Measurements from ENCODE around the gene CD7.

The CD7 gene

GRCh38 chr17:82300228-82300627 lies 17.2 kb downstream of the CD7 start:
- in situ Hi-C loops (cut with MboI; ENCODE audit: low sequenced_read_pairs): no loop called here

GRCh38 chr17:82299452-82299851 lies 18.0 kb downstream of the CD7 start:
- in situ Hi-C loops (cut with MboI; ENCODE audit: low sequenced_read_pairs): no loop called here

GRCh38 chr17:82298538-82299421 lies 18.6 kb downstream of the CD7 start:
- in situ Hi-C loops (cut with MboI; ENCODE audit: low sequenced_read_pairs): no loop called here

- in situ Hi-C loops (cut with MboI; ENCODE audit: low sequenced_read_pairs): no loop called here
Measured at GRCh38 chr17:82297714-82298537, 19.5 kb downstream of the CD7 start.

GRCh38 chr17:82297280-82297713 lies 20.1 kb downstream of the CD7 start:
- in situ Hi-C loops (cut with MboI; ENCODE audit: low sequenced_read_pairs): no loop called here

- in situ Hi-C loops (cut with MboI; ENCODE audit: low sequenced_read_pairs): no loop called here
Measured at GRCh38 chr17:82296511-82297279, 20.7 kb downstream of the CD7 start.

GRCh38 chr17:82295472-82295814 lies 22.0 kb downstream of the CD7 start:
- in situ Hi-C loops (cut with MboI; ENCODE audit: low sequenced_read_pairs): no loop called here

GRCh38 chr17:82294064-82294773 lies 23.2 kb downstream of the CD7 start:
- in situ Hi-C loops (cut with MboI; ENCODE audit: low sequenced_read_pairs): no loop called here

GRCh38 chr17:82292251-82293154 lies 24.9 kb downstream of the CD7 start:
- in situ Hi-C loops (cut with MboI; ENCODE audit: low sequenced_read_pairs): no loop called here

- in situ Hi-C loops (cut with MboI; ENCODE audit: low sequenced_read_pairs): no loop called here
Measured at GRCh38 chr17:82291582-82292250, 25.7 kb downstream of the CD7 start.

- in situ Hi-C loops (cut with MboI; ENCODE audit: low sequenced_read_pairs): no loop called here
Measured at GRCh38 chr17:82287868-82288801, 29.3 kb downstream of the CD7 start.

- in situ Hi-C loops (cut with MboI; ENCODE audit: low sequenced_read_pairs): no loop called here
Measured at GRCh38 chr17:82287013-82287867, 30.2 kb downstream of the CD7 start.

GRCh38 chr17:82285141-82285540 lies 32.3 kb downstream of the CD7 start:
- in situ Hi-C loops (cut with MboI; ENCODE audit: low sequenced_read_pairs): no loop called here

GRCh38 chr17:82283208-82283749 lies 34.1 kb downstream of the CD7 start:
- in situ Hi-C loops (cut with MboI; ENCODE audit: low sequenced_read_pairs): no loop called here

GRCh38 chr17:82282239-82283207 lies 34.9 kb downstream of the CD7 start:
- in situ Hi-C loops (cut with MboI; ENCODE audit: low sequenced_read_pairs): no loop called here

Measured in hTERT RPE-1 (cell line).